ENCODE measurements around the gene ETNK2.
A peak's percentile ranks its signal among the peaks of the same experiment; 100 is the strongest.
"Not testable (repeated sequence)": the region's sequence is repeated elsewhere in the genome, so short reads cannot be mapped to it uniquely, and the experiment has no call there.

Gene ETNK2

DNA sequence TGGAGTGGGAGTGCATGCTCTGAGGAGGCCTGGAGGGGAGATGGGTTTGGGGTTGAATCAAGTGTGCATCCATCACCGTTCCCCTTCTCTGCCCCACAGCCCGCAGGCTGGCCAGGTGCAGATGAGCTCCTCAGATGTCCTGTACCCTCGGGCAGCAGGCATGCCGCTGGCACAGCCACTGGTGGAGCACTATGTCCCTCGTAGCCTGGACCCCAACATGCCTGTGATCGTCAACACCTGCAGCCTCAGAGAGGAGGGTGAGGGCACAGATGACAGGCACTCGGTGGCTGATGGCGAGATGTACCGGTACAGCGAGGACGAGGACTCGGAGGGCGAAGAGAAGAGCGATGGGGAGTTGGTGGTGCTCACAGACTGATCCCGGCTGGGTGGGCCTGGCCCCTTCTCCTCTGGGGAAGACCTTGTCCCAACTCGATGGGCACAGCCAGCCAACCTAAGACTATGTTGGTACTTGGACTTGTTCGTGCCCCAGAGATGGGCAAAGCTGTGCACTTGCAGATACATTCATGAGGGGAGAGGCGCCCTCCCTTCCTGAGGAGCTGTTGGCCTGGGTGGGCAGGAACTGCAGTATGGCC lies 26.0 kb downstream of the ETNK2 start:
- ATAC-seq: no peak

- no peak for ATAC-seq
These were observed 27.2 kb downstream of the ETNK2 start for GRCh38 chr1:204124639-204125038.

DNA sequence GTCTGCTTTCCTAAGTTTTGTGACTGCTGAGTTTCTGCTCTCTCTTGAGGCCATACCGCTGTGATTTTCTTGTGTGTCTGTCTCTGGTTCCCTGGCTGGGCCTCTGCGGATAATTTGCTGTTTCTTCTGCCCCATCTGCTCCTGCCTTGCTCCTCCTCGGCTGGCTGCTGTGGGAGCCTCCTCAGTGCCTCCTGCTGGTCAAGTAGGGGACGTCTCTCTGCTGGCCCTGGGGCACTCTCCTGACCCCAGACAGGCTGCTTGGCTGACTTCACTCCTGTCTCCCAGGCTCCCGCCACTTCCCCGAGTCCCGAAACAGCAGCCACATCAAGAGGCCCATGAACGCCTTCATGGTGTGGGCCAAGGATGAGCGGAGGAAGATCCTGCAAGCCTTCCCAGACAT lies 28.5 kb downstream of the ETNK2 start:
- ATAC-seq: no peak

DNA sequence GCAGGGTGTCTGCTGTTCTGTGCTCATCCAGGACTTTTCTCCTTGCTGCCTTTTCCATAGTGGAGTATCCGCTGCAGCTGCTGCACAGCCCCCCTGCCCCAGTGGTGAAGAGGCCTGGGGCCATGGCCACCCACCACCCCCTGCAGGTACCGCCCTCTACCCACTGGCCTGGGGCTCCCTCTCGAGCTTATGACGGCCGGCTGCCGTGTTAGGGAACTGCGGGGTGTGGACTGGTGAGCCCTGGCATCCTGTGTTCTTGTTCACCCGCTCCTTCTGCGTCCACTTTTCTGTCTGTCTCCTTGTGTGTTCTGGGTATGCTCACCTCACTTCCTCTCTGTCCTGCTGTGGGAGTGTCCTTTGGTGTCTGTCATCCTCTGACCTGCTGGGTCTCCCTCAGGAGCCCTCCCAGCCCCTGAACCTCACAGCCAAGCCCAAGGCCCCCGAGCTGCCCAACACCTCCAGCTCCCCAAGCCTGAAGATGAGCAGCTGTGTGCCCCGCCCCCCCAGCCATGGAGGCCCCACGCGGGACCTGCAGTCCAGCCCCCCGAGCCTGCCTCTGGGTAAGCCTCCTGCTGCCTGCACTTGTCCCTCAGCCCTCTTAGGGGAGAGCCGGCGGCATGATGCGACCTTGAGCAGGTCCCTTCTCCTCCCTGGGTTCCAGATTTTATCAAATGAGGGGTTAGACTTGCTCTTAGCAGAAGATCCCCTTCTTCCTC lies 29.8 kb downstream of the ETNK2 start:
- no peak for ATAC-seq

DNA sequence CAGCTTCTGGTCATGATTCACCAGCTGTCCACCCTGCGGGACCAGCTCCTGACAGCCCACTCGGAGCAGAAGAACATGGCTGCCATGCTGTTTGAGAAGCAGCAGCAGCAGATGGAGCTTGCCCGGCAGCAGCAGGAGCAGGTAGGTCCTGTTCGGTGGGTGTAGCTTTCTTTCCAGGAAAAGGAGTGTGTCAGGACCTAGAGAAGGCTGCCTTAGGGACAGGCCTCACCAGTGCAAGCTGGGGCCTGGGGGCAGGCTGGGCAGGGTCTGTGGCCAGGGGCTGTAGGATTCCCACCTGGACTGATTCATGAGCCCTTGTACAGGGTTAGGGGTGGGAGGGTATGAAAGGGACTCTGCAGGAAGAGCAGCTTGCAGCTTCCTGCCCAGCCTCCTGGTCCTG lies 35.3 kb downstream of the ETNK2 start:
- no peak for ATAC-seq

DNA sequence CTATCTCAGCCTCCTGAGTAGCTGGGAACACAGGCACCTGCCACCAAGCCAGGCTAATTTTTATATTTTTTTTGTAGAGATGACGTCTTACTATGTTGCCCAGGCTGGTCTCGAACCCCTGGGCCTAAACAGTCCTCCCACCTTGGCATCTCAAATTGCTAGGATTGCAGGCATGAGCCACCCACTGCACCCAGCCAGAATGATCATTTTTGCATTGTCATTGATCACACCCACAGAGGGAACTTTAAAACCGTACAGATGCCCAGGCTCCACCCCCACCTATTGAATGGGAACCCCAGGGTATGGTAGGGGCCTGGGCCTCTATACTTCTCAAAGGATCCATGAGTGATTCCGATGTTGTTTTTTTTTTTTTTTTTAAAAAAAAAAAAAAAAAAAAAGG lies 36.7 kb downstream of the ETNK2 start:
- no peak for ATAC-seq

GRCh38 chr1:204114606-204115005 lies 37.2 kb downstream of the ETNK2 start:
- ATAC-seq: no peak

GRCh38 chr1:204113896-204114295 lies 37.9 kb downstream of the ETNK2 start:
- no peak for ATAC-seq

- ATAC-seq: no peak
These were observed 38.7 kb downstream of the ETNK2 start for GRCh38 chr1:204112876-204113730.

DNA sequence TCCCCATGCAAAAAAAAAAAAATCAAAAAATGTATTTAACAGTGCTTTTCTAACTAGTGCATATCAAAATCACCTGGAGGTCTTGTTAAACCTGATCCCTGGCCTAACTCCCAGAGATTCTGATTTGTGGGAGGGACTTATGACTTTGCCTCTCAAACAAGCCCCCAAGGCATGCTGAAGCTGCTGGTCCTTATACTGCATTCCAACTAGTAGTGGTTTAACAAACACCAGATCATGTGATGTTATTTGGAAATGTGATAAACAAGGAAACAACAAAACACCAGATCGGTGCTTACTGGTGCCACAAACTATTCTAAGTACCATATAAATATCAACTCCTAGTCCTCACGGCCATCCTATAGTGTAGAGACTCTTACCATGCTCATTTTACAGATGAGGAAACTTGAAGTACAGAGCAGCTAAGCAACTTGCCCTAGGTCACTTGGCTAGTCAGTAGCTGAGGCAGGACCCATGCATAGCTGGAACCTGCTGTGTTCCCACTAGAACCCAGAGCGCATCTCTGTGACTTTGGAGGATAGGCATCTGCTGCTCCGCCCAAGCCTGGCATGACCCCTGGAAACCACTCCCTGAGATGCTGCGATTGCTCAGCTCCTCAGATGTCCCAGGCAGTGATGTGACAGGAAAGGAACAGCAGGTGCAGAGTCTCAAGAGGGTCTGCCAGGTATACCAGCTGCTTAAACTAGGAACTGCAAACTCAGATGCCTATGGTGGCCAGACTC lies 40.8 kb downstream of the ETNK2 start:
- no peak for ATAC-seq

DNA sequence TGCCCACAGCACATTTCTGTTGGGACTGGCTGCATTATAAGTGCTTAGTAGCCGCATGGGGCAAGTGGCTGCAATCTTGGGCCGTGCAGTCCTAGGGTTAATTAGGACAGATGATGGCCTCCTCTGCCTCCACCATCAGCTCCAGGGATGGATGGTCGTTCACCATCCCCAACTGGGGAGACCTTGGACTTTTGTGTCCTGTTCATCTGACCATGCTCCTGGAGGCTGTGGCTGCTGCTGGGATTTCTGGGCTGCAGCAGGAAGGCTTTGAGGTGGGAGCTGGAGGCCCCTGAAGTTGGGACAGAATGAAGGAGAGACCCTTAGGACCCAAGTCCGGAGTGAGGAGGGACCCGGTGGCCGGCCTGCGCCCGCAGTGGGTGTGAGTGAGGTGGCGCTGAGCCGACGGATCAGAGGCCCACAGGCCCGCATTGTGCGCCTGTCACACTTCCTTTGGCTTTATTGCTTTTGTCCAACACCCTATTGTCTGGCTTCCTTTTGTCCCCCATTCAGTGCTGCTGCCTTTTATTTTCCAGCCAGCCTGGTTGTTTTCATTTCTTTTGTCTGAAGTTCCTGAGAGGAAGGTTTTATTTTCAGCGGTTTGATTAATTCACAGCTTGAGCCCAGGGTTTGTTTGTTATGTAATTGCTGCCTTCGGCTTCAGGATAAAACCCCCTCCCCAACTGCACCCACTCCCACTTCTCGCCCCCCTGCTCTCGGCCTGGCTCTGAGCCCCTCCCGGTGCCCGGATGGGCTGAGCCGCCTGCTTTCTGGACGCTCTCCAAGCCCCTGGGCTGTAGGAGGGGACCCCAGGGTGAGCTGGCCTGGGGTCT lies 43.3 kb downstream of the ETNK2 start:
- no peak for ATAC-seq

DNA sequence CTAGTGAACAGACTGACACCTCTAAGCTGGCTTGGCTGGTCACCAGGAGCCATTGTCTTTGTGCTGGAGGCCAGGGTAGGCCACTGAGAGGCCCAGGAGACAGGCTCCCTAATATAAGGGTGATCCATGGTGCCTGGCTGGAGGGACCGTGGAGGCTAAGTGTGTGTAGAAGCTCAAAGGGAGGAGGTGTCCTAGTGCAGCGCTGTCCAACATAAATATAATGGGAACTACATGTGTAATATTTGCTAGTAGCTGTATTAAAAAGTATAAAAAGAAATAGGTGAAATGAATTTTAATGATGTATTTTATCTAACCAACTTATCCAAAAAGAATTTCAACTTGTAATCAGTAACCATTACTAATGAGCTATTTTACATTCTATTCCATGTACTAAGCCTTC lies 44.0 kb downstream of the ETNK2 start:
- ATAC-seq: no peak

DNA sequence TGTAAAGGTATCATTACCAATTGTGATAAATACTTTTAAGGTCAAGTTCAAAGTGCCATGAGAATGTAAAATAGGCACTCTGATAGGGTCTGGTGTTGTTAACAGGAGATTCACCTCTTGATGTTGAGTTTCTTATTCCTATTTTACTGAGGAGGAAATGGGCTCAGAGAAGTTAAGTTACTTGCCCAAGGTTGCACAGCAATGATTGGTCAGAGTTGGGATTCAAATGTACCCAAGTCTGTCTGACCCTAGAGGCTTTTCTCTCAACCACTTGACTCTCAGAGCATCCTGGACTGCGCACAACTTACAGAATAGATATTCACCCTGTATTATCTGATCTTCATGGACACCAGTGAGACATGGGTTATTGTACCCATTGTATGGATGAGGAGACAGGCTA lies 45.0 kb downstream of the ETNK2 start:
- no peak for ATAC-seq

- no peak for ATAC-seq
These were observed 46.7 kb downstream of the ETNK2 start for GRCh38 chr1:204105131-204105515.

DNA sequence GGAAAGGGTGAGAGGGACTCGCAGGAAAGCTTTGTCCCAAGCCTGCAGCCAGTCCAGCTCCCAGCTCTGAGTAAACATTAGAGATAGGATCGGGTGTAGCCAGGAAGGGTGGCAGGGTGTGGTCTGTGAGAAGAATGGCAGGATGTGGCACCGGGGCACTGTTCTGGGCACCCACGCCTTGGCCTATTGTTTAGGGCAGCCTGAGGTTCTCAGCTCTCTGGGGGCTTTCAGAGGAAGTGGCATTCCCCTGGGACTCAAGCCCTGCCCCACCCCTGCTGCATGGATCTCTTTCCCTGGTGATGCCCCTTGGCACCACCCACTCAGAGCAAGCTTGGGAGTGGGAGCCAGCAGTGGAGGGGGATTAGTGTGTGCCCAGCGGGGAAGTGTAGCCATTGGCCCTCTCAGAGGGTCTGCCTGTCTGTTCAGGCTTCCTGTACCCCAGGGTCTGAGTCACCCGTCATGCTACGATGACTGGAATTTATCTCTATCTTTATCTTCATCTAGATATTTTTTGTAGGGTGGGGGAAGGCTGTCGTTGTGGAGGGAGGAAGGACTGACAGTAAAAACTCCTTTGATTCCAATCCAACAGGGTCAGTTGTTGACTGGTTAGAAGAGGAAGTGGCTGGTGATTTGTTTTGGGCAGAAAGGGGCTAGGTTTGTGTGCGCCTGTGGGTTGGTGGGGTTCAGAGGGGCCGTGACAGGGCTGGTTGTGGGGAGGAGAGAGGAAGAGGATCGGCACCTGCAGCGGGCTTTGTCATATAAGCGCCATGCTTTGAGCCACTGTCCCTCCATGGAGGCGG lies 47.3 kb downstream of the ETNK2 start:
- peak in 1 of 2 donors; percentile 45 for ATAC-seq

DNA sequence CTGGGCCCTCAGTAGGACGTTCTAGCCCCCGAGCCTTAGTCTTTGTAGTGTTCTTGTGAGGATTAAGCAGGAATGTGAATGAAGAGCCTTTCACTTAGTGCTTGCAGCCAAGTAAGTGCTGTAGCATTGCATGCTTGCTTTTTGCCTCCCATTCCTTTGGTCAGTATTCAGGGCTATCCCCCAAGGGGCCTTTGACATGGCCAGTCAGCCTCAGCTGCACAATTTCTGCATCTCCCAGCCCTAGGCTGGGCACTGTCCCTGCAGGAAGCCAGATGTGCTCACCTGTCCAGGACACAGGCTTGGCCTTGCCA lies 48.5 kb downstream of the ETNK2 start:
- no peak for ATAC-seq

- no peak for ATAC-seq
These were observed 49.0 kb downstream of the ETNK2 start for GRCh38 chr1:204102739-204103430.

DNA sequence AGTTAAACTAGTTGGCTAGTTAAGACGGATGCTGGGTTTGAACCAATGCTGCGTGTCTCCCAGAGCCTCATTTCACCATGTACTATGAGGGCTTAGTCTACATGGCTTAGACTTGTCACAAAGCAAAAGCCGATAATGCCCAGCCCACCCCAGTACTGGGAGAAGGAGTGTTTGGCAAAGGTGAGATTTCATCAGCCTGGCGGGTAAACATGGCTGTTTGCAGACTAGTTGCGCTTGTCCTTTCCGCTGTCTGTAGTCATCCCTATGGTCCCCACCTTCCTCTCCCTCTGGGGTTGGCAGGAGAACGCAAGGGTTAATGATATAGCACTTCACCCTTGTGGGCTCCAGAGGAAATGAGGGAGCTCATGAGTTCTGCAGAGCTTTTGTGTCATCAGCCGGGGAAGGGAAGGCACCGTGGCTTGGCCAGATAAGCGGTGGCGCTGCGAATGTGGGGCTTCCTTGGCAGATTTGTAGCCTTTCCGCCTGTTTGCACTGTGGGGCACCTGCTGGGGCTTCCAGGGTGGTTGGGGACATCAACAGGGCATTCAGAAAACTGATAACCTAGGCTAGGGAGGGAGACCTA lies 49.7 kb downstream of the ETNK2 start:
- ATAC-seq: no peak

DNA sequence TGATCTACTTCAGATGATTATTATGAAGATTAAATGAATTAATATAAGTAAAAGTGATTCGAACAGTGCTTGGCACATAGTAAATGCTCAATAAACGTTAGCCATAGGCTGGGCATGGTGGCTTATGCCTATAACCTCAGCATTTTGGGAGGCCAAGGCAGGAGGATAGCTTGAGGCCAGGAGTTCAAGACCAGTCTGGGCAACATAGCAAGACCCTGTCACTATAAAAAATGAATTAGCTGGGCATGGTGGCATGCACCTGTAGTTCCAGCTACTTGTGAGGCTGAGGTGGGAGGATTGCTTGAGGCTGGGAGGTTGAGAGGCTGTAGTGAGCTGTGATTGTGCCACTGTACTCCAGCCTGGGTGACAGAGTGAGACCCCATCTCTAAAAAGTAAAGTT lies 52.1 kb downstream of the ETNK2 start:
- not testable (repeated sequence) for ATAC-seq

DNA sequence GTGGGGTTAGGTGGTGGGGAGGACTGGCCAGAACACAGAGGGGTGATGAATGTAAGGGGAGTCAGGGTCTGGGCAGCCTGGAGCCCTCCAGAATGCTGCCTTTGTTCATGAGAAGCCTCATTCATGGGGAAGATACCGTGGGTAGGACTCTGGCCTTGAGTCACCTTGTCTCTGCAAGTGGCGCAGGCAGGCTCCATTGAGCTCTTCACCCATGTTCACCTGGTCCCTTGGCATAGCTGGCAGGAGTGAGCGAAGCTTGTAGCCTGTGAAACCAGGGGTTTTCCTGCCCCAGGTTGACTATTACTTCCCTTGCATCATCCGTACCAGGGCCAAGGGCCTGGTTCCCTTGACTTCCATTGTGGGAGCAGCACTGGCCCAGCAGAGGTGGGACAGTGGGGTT lies 53.2 kb downstream of the ETNK2 start:
- ATAC-seq: no peak

GRCh38 chr1:204096931-204097330 lies 54.9 kb downstream of the ETNK2 start:
- ATAC-seq: no peak
